HepG2 (cell line): ENCODE measurements around the gene TMEM120A.

Experiments
- EP300 ChIP-seq, 3 experiments: sonication (generic) in 1 of 3; formaldehyde crosslinking in 1 of 3; IDR thresholded peaks; 2 replicates each; pipeline versions ENCODE4 v1.5.1 to v1.6.1; 2011 to 2020; ENCODE audit warnings: low read depth in 2 of 3, low read length in 2 of 3, borderline replicate concordance in 1 of 3, improper control_type of control experiment in 1 of 3, mild to moderate bottlenecking in 1 of 3, missing genetic modification reagents in 1 of 3, moderate library complexity in 1 of 3
- MXI1 ChIP-seq: IDR thresholded peaks from 3 replicates; pipeline ENCODE4 v1.6.1; 2012; ENCODE audit warnings: low read depth, low read length, inconsistent platforms, borderline replicate concordance
- POLR2AphosphoS5 ChIP-seq: IDR thresholded peaks from 2 replicates; pipeline ENCODE4 v1.6.1; 2012; ENCODE audit warnings: low read depth, low read length
- RNF219 ChIP-seq: sonication (generic); formaldehyde crosslinking; IDR thresholded peaks from 2 replicates; pipeline ENCODE4 v1.5.0; 2020; ENCODE audit warnings: mild to moderate bottlenecking, missing genetic modification reagents
- SP5 ChIP-seq: IDR thresholded peaks from 2 replicates; pipeline ENCODE4 v1.6.1; 2016; ENCODE audit warnings: low read depth, borderline replicate concordance
- SUZ12 ChIP-seq: fragments of 150-350 bp; IDR thresholded peaks from 2 replicates; pipeline ENCODE4 v1.6.1; 2014; ENCODE audit warnings: low read depth, low read length

DNA sequence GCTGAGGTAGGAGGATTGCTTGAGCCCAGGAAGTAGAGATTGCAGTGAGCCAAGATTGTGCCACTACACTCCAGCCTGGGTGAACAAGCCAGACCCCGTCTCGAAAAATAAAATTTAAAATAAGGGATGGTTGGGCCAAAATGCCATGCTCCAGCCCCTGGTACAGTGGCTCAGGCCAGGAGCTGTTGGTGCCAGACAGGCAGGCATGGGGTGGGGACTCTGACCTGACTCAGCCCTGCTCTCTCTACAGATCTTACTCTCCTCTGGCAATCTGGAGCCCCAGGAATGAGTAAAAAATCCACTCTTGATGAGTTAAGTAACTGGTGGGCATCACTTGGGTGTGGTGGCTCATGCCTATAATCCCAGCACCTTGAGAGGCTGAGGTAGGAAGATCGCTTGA, 8.4 kb upstream of the TMEM120A start:
- TF ChIP-seq SUZ12 (no peak), SP5 (CRISPR knock-in tag) (no peak), POLR2AphosphoS5 (no peak), MXI1 (no peak), EP300 (IDR thresholded peaks at IDR 0.05; ENCODE audit: low read depth in 2 of 2, low read length in 2 of 2) (no peak), EP300 (CRISPR knock-in tag; IDR thresholded peaks at IDR 0.05; ENCODE audit: borderline replicate concordance) (no peak), RNF219 (CRISPR knock-in tag) (no peak)
